ENCODE data around the gene CELSR3.
A peak's percentile ranks its signal among the peaks of the same experiment; 100 is the strongest.

The CELSR3 gene

GRCh38 chr3:48660800-48661400, 1.8 kb downstream of the CELSR3 start:
- no peak for DNase-seq (ENCODE audit: low spot score)

- no peak for DNase-seq (ENCODE audit: low spot score)
These were observed 5.8 kb downstream of the CELSR3 start for GRCh38 chr3:48656841-48657281.

GRCh38 chr3:48656061-48656840, 6.4 kb downstream of the CELSR3 start:
- no peak for DNase-seq (ENCODE audit: low spot score)

- DNase-seq (ENCODE audit: low spot score) = no peak
These were observed 7.1 kb downstream of the CELSR3 start for GRCh38 chr3:48655606-48656005.

- DNase-seq (ENCODE audit: low spot score) = no peak
These were observed 7.6 kb downstream of the CELSR3 start for GRCh38 chr3:48655063-48655462.

GRCh38 chr3:48652923-48653715, 9.6 kb downstream of the CELSR3 start:
- no peak for DNase-seq (ENCODE audit: low spot score)

GRCh38 chr3:48651771-48652170, 10.9 kb downstream of the CELSR3 start:
- no peak for DNase-seq (ENCODE audit: low spot score)

- no peak for DNase-seq (ENCODE audit: low spot score)
These were observed 12.0 kb downstream of the CELSR3 start for GRCh38 chr3:48650723-48651122.

GRCh38 chr3:48648188-48648850, 14.4 kb downstream of the CELSR3 start:
- no peak for DNase-seq (ENCODE audit: low spot score)

- no peak for DNase-seq (ENCODE audit: low spot score)
These were observed 15.0 kb downstream of the CELSR3 start for GRCh38 chr3:48647714-48648113.

- no peak for DNase-seq (ENCODE audit: low spot score)
These were observed 17.6 kb downstream of the CELSR3 start for GRCh38 chr3:48644898-48645760.

- no peak for DNase-seq (ENCODE audit: low spot score)
These were observed 20.1 kb downstream of the CELSR3 start for GRCh38 chr3:48642605-48643004.

- no peak for DNase-seq (ENCODE audit: low spot score)
These were observed 21.3 kb downstream of the CELSR3 start for GRCh38 chr3:48641396-48641795.

- DNase-seq (ENCODE audit: low spot score) = no peak
These were observed 22.6 kb downstream of the CELSR3 start for GRCh38 chr3:48639944-48640606.

- DNase-seq (ENCODE audit: low spot score) = no peak
These were observed 25.4 kb downstream of the CELSR3 start for GRCh38 chr3:48637305-48637704.

GRCh38 chr3:48636149-48636655, 26.5 kb downstream of the CELSR3 start:
- DNase-seq (ENCODE audit: low spot score) = no peak

GRCh38 chr3:48635222-48636021, 27.3 kb downstream of the CELSR3 start, which contains the start of gene SLC26A6:
SLC26A6 (minus strand) TSS chr3:48635461; CDS start chr3:48635393, 68 bp downstream.
- peak; percentile 94 for DNase-seq (ENCODE audit: low spot score)

GRCh38 chr3:48634661-48635221, 27.9 kb downstream of the CELSR3 start:
- DNase-seq (ENCODE audit: low spot score) = peak; percentile 69

GRCh38 chr3:48633743-48634142, 28.9 kb downstream of the CELSR3 start:
- no peak for DNase-seq (ENCODE audit: low spot score)
